ENCODE data around the gene PDE4D.
A peak's percentile ranks its signal among the peaks of the same experiment; 100 is the strongest.

PDE4D gene

GRCh38 chr5:59094864-59095263 lies 798.7 kb downstream of the PDE4D start:
- no peak for DNase-seq (ENCODE audit: low read depth, low spot score)
- no peak overlapping the region for H3K27ac ChIP-seq

- no peak overlapping the region for H3K27ac ChIP-seq
Measured at GRCh38 chr5:59093329-59093728, 800.2 kb downstream of the PDE4D start.

GRCh38 chr5:59092758-59093157 lies 800.8 kb downstream of the PDE4D start:
- DNase-seq (ENCODE audit: low read depth, low spot score): no peak
- H3K27ac ChIP-seq: no peak overlapping the region

More at GRCh38 chr5:59093329-59093728, 800.2 kb downstream of the PDE4D start:
- DNase-seq (ENCODE audit: low read depth, low spot score): no peak

- no peak for DNase-seq (ENCODE audit: low read depth, low spot score)
- no peak overlapping the region for H3K27ac ChIP-seq
Measured at GRCh38 chr5:59091965-59092364, 801.6 kb downstream of the PDE4D start.

GRCh38 chr5:59090323-59090722 lies 803.2 kb downstream of the PDE4D start:
- DNase-seq (ENCODE audit: low read depth, low spot score): no peak
- no peak overlapping the region for H3K27ac ChIP-seq

GRCh38 chr5:59089767-59090166 lies 803.8 kb downstream of the PDE4D start:
- DNase-seq (ENCODE audit: low read depth, low spot score): no peak
- H3K27ac ChIP-seq: no peak overlapping the region

- no peak overlapping the region for H3K27ac ChIP-seq
- no peak for DNase-seq (ENCODE audit: low read depth, low spot score)
Measured at GRCh38 chr5:59088546-59088945, 805.0 kb downstream of the PDE4D start.

- no peak for DNase-seq (ENCODE audit: low read depth, low spot score)
- H3K27ac ChIP-seq: no peak overlapping the region
Measured at GRCh38 chr5:59086024-59086423, 807.5 kb downstream of the PDE4D start.

GRCh38 chr5:59081693-59082092 lies 811.8 kb downstream of the PDE4D start:
- DNase-seq (ENCODE audit: low read depth, low spot score): no peak

GRCh38 chr5:59079622-59080620 lies 813.6 kb downstream of the PDE4D start:
- H3K27ac ChIP-seq: peak overlapping the region; percentile 9
- DNase-seq (ENCODE audit: low read depth, low spot score): peak; percentile 93

More at GRCh38 chr5:59081693-59082092, 811.8 kb downstream of the PDE4D start:
- no peak overlapping the region for H3K27ac ChIP-seq

GRCh38 chr5:59071755-59072549 lies 821.6 kb downstream of the PDE4D start:
- no peak for DNase-seq (ENCODE audit: low read depth, low spot score)
- no peak overlapping the region for H3K27ac ChIP-seq

- H3K27ac ChIP-seq: no peak overlapping the region
- peak; percentile 41 for DNase-seq (ENCODE audit: low read depth, low spot score)
Measured at GRCh38 chr5:59069438-59070079, 824.0 kb downstream of the PDE4D start.

GRCh38 chr5:59067956-59068656 lies 825.4 kb downstream of the PDE4D start:
- no peak for DNase-seq (ENCODE audit: low read depth, low spot score)
- H3K27ac ChIP-seq: no peak overlapping the region

GRCh38 chr5:59066367-59067163 lies 827.0 kb downstream of the PDE4D start:
- H3K27ac ChIP-seq: no peak overlapping the region
- DNase-seq (ENCODE audit: low read depth, low spot score): no peak

GRCh38 chr5:59065554-59065953 lies 828.0 kb downstream of the PDE4D start:
- no peak overlapping the region for H3K27ac ChIP-seq
- no peak for DNase-seq (ENCODE audit: low read depth, low spot score)

- DNase-seq (ENCODE audit: low read depth, low spot score): no peak
- H3K27ac ChIP-seq: no peak overlapping the region
Measured at GRCh38 chr5:59064293-59064692, 829.2 kb downstream of the PDE4D start.

GRCh38 chr5:59062986-59063683 lies 830.4 kb downstream of the PDE4D start:
- H3K27ac ChIP-seq: no peak overlapping the region
- DNase-seq (ENCODE audit: low read depth, low spot score): peak; percentile 10

- DNase-seq (ENCODE audit: low read depth, low spot score): no peak
- H3K27ac ChIP-seq: no peak overlapping the region
Measured at GRCh38 chr5:59061377-59061776, 832.1 kb downstream of the PDE4D start.

Measured in epithelial cell of prostate (primary cell).